HG03039 (cell line): ENCODE data around the gene DAZAP1.

ENCODE experiments used
- ATAC-seq: cut with Tn5 transposase; IDR thresholded peaks from one replicate; pipeline ENCODE4 v1.9.1; 2021; ENCODE audit warnings: mild to moderate bottlenecking, moderate library complexity; ENCODE audit not compliant: unreplicated experiment

The DAZAP1 gene

DNA sequence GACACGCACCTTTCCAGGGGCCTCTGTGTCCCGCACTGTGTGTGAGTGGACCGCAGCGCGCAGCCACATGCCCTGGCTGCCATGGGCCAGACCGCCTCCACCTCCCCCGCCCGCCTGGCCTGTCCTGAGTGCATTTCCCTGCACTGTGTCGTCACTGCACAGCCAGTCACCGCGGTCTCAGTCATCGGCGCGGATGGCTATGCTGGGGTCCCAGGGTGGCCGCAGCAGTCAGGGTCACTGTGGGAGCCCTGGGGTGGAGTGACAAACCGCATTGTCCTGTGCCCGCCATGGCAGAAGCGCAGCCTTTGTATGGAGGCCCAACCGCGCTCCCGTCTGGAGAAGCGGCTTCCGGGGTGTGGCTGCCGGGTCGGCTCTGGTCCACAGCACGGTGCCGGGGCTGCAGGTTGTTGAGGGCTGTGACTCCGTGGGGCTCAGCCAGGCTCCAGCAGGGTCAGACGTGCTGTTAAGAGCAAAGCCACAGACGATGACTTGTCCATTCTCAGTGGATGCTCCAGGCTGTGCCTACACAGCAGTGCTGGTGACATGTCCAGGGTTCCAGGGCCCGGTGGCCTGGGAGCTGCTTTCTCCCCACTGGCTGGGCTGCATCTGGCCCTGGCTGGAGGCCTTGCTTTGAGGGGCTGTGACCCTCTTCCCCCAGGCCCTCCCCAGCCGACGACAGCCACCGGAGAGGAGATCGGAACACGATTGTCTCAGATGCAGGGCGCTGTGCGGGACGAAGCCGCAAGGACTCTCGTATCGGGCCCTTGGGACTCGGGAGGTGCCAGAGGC is 30.0 kb upstream of the DAZAP1 start:
- no peak for ATAC-seq

DNA sequence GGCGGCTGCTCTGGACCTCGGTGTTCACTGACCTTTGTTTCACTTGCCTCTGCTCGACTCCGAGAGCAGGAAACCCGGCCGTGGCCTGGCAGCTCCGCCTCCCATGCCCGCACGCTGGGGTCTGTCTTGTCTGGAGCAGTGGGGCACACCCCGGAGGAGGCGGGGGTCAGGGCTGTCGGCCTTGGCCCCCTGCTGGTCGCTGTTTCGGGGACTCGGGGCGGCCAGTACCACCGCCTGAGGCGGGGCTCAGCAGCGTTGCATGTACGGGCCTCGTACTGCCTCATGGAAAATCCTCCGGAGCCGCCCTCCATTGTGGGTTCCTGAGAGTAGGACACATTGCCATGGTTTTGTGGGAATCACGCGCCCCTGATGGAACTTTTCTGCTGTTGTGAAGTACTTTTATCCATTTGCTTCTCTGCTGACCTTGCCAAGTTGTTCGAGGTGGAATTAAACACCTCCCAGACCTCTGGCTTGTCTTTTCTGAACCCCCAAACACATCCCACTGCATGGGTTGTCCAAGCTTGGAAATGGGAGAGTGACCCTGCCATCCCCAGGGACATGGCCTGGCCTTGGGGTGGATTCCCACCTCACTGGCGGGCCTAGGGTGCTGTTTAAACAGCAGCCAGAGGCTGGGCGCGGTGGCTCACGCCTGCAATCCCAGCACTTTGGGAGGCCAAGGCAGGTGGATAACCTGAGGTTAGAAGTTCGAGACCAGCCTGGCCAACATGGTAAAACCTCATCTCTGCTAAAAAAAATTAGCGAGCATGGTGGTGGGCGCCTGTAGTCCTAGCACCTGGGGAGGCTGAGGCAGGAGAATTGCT is 29.2 kb upstream of the DAZAP1 start:
- ATAC-seq, result no peak

DNA sequence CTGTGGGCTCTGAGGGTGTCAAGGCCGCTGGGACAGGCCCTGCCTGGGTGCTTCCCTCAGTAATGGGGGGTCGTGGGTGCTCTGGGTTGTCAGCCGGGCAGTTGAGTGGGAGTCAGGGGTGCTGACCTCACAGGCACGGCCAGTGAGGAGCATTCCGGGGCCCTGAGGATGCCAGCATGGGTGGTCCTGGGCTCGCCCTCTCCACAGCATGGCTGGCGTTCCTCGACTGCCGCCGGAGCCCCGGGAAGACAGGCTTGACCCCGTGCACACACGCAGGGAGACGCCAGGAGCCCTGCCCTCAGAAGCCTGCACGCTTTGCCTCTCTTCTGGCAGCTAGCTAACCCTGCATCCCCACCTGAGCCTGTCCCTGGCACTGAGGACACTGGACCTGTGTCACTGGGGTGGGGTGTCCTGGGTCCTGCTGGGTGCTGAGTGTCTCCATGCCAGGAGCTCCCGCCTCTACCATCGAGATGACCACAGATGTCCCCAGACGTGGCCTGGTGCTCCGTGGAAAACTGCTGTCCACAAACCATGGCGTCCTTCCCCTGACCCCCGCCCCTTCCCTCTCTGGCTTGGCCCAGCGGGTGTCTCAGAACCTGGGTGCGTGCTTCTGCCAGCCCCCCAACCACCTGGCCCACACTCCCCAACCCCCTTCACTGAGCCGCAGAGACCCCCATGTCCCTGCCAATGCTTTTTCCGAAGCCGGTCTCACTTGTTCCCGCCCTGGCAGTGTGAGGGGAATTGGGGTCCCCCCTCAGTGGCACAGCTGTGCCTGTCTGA is 28.1 kb upstream of the DAZAP1 start:
- ATAC-seq, result no peak

DNA sequence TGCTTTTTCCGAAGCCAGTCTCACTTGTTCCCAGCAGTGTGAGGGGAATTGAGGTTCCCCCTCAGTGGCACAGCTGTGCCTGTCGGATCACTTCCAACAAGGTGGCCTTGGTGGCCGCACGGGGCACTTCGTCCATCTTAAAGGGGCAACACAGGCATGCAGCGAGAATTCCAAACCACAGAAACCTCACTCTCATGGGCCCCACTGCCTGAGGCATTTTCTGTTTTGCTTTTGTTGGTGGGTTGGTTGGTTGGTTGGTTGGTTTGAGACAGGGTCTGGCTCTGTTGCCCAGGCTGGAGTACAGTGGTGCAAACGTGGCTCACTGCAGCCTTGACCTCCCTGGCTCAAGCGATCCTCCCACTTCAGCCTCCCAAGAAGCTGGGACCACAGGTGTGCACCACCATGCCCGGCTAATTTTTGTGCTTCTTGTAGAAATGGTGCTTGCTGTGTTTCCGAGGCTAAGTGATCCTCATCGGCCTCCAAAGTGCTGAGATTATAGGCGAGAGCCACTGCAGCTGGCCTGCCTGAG is 27.4 kb upstream of the DAZAP1 start:
- ATAC-seq, result no peak

DNA sequence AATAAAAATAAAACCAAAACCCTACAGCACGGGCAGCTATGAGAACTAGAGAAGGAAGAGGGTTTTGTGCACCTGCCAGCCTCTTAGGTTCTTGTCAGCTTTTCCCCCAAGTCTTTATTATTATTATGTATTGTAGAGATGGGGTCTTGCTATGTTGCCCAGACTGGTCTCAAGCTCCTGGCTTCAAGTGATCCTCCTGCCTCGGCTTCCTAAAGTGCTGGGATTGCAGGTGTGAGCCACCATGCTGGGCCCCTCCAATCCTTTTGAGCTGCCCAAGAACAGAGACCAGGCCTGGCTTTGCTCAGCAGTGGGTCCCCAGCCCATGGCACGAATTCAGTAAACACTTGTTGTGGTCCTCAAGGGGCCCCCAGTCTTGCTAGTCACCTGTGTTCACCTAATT is 25.1 kb upstream of the DAZAP1 start:
- ATAC-seq, result no peak

DNA sequence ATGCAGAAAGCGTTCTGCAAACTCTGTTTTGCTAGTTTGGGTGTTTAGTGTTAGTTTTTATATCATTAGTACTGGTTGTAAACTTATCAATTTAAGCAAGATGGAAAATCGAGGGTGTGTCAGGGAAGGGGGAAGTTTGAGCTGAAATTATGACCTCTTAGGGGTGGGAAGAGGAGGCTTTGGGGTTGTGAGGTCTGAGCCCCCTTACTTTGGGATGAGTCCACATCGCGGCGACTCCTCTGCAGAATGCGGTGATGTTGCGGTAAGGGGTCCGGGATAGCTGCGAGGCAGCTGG is 24.4 kb upstream of the DAZAP1 start:
- no peak for ATAC-seq

DNA sequence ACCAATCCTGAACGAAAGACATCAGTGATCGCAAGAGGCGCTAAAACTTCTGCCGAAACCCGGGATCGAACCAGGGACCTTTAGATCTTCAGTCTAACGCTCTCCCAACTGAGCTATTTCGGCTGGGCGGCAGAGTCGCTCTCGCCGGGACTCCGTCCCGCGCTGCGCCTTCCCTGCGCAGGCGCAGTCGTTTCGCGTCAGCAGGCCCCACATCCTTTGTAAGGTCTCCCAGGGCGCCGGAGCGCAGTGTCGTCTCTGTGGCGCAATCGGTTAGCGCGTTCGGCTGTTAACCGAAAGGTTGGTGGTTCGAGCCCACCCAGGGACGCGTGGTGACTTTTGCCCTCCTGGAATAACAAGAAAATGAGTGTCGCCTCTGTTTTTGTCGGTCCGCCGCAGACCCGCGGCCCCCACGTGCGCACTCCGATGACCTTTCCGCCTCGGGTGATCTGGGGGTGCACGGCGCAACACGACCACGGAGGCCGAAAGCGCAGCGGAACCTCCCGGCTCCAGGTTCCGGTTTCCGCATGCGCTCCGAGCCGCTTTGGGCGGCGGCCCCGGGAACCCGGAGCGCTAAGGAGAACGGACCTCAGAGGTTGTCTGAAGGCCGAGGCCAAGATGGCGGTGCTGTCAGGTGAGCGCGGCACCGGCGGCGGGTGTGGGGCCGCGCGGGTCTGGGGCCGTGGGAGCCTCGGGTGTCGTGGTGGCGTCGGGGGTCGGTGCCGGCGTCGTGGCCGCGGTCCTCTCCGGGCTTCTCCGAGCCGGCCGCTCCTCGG is 23.9 kb upstream of the DAZAP1 start, which contains the start of gene NDUFS7:
TSS of gene NDUFS7 (plus strand) at position 596 of the 773 bp plus-strand sequence. CDS start at position 616, 20 bp downstream.
- peak; percentile 68 for ATAC-seq

DNA sequence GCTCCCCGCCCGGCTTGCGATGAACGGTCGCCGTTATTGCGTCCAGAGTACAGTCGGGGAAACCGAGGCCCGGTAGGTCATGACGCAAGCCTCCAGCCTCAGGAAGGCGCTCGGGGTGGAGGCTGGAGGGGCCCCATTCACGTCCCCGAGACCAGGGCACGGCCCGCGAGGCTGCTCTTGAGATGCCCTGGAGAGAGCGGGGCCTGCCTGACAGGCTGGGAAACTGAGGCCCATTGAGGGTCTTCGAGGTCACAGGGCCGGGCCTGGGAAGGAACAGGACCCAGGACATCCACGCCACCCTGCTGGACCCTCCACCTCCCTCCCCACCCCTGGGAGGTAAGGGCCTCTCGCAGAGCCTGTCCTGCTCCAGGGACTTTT is 23.3 kb upstream of the DAZAP1 start:
- peak; percentile 11 for ATAC-seq

DNA sequence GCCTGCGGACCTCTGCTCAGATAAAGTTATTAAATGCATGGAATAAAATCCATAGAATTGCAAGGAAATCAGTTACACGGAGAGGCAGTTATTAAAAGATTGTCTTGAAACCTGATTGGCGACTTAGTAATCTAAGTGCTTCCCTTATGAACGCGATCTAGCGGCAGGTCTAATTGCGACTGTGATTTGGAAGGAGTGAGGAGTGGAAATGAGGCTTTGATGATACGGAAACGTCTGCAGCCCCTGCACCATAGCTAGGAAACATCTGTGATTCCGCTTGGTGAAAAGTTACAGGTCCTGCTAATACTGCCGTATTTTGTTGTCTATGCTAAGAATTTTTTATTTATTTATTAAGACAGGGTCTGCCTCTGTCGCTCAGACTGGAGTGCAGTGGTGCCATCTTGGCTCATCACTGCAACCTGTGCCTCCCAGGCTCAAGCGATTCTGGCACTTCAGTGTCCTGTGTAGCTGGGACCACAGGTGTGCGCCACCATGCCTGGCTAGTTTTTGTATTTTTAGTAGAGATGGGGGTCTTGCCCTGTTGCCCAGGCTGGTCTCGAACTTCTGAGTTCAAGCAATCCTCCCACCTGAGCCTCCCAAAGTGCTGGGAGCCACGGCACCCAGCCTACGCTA is 22.8 kb upstream of the DAZAP1 start:
- no peak for ATAC-seq

DNA sequence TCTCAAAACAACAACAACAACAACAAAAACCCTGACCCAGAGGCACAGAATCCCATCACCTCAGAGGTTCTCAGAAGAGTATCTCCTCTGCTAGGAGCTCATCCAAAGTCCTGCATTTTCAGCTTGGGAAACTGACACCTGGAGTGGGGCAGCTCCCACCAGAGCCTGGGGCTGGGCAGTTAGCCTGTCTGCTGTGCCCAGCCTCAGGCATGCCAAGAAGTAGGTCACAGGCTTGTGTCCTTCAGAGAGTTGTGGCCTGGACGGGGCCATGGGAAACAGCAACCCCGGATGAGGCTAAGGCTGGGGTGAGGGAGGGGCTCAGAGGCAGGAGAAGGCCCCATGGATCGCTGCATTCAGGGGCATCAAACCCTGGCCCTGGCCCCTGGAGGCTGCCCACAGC is 21.6 kb upstream of the DAZAP1 start:
- no peak for ATAC-seq

DNA sequence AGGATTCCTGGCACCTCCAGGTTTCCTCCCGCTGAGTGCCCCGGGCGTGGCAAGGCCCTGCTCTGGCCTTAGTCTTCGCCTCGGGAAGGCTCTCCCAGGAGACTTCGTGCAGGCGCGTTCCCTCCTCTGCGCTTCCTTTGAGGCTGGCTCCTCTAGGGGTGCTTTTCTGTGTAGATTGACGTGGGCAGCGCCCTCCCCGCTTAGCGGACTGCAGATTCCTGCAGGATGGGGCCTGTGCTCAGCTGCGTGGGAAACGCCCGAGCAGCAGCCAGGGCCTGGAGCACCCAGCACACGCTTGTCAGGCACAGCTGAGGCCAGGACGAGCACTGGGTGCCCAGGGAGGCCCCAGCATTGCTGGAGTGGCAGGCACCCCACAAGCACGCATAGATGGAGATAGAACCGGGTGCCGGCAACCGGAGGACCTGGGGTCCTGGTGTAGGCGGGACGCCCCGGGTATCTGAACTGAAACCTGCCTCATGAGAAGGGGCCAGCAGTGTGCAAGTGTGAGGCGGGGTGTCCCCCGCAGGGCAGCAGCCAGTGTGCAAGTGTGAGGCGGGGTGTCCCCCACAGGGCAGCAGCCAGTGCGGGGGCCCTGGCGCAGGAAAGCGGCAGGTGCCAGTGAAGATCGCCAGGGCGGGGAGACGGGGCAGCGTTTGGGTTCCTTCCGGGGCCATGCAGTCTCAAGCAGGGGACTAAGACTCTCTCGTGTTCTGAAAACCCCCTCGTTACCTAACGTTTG is 20.3 kb upstream of the DAZAP1 start:
- no peak for ATAC-seq

DNA sequence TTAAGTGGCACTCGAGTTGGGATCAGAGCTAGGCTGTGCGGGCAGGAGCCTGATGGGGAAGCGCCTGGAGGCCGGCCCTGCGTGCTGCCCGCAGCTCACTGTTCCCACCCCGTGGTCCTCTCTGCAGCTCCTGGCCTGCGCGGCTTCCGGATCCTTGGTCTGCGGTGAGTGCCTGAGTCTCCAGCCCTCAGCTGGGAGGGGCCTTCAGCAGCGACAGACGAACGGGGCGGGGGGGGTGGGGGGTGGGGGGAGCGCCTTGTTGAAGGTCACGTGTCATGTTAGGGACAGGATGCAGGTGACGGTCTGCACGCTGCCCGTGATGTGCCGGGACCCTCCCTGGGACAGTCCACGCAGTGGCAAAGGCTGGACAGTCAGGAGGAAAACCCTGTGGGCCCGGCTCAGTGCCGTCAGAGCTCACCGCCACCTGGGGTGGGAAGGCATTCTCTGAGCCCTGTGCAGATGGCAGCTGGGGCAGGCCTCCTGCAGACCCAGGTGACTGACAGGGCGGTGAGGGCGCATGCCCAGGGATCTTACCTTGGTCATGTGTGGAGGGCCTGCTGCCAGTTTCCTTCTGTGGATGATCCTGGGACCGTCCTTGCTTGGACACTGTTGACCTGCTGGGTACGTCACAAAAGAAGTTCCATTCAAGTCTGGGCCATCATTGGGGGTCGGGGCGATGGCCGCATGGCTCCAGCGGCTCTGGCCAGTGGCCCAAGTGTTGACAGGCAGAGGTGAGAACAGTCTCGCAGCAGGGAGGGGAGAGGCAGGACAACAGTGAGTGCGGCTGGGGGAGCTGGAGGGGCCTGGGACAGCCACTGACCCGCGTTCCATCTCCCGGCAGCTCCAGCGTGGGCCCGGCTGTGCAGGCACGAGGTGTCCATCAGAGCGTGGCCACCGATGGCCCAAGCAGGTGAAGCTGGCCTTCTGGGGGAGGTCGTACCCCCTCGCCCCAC is 19.4 kb upstream of the DAZAP1 start:
- ATAC-seq, result no peak

DNA sequence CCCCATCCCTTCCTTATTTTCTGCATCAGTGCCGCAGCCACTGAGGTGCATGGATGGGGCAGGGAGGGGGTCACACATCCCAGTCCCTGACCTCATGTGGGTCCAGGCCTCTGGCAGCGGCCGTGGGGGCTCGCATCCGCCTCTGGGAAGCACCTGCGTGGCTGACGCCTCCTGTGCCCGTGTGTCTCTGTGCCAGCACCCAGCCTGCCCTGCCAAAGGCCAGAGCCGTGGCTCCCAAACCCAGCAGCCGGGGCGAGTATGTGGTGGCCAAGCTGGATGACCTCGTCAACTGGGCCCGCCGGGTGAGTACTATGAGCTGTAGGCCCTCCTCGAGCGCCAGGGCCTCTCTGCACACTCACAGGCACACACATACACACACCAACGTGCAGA is 18.8 kb upstream of the DAZAP1 start:
- no peak for ATAC-seq

DNA sequence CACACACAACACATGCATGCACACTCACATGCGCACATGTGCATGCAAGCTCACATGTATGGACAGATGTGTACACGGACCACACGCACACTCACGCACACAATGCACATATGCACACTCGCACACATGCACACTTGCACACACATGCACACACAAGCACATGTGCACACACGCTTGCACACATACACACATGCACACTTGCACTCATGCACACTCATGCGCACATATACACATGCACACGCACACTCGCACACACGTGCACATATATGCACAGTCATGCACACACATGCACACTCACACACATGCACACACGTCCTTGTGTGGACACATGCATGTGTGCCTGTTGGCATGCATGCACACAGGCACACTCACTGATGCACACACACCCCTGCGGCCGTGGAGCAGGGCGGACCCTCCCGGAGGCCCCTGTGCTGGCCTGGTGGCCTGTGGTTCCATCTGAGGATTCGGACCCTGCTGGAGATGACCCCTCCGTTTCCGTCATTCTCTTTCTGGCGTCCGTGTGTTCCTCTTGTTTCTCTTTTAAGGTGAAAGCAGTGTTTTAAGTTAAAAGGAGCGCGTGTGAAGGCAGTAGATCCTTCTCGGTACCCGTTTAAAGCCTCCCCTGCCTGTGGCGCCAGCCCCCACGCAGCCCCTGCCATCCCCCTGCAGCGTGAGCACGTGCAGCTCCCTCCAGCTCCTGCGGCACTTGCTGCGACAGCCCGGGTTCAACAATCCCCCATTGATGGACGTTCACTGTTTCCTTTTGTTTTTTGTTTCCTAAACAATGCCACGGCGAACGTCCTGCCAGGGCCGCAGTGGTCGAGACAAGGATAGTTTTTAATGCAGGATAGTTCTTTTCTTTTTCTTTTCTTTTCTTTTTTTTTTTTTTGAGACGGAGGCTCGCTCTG is 18.1 kb upstream of the DAZAP1 start:
- ATAC-seq, result no peak

DNA sequence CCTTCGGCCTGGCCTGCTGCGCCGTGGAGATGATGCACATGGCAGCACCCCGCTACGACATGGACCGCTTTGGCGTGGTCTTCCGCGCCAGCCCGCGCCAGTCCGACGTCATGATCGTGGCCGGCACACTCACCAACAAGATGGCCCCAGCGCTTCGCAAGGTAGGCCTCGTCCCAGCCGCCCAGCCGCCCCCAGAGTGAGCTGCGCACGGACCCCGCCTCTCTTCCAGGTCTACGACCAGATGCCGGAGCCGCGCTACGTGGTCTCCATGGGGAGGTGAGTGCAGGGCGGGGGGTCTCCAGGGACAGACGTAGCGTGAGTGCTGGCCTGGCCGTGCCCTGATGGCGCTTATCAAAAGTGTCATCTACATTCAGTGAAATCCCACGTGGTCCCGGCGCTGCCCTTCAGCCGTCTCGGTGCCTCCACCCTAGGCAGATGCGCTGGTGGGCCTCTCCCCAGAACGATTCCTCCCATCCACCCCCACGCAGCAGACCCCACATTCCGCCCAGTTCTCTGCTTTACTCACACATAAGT is 16.4 kb upstream of the DAZAP1 start:
- ATAC-seq, result no peak

DNA sequence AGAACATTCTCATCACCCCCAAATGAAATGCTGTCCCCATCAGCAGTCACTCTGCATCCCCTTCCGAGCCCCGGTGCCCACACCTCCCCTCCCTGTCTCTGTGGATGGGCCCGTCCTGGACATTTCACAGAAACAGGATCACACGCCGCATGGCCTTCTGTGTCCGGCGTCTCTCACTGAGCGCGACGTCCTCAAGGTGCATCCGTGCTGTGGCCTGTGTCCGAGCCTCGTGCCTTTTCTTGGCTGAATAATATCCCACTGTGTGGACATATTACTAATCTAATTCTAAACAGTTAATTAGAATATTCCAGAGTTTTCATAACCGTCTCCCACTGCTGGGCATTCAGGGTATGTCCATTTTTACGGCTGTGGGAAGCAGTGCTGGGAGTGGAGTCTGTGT is 15.0 kb upstream of the DAZAP1 start:
- no peak for ATAC-seq

DNA sequence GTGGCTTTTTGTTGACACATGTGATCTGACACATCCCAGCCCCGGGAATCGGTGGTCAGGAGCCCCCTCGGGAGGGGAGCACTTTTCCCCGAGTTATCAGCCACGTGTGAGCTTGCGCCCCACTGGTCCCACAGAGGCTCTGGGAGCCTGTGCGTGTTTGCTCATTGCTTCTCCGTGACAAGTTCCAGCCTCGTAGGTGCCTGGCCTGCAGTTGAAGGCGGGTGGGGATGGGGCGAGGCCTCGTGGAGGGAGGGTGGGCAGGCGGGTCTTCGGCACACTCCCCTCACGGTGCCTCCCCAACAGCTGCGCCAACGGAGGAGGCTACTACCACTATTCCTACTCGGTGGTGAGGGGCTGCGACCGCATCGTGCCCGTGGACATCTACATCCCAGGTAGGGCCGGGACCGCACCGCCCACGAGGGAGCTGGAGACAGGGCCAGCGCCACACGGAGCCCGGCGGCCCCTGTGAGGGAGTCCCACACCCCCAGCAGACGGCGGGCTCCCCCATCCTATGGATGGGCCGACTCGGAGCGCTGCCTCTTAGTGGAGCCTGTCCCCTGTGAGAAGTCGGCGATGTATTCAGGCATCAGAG is 14.4 kb upstream of the DAZAP1 start:
- no peak for ATAC-seq
